Astrocyte of the cerebellum (primary cell): ENCODE measurements around the gene CDH4.

Experiments used
- DNase-seq: peaks from one replicate; pipeline ENCODE4 v3.0.0-alpha.2; 2011; ENCODE audit warnings: low read depth
- H3K4me3 ChIP-seq: 2 replicates; pipeline ENCODE4 v1.5.1; 2011; ENCODE audit warnings: mild to moderate bottlenecking, low read depth, low read length, moderate library complexity
- CTCF ChIP-seq: IDR thresholded peaks from 2 replicates; pipeline ENCODE4 v1.5.1; 2012; ENCODE audit warnings: low read length, low read depth, moderate library complexity, mild to moderate bottlenecking; ENCODE audit errors: missing control alignments
- in situ Hi-C: cut with HindIII; loops from 2 replicates; pipeline ENCODE4 v1.10.0; 2017; ENCODE audit warnings: low sequenced_read_pairs

CDH4 gene

GRCh38 chr20:61579908-61580307 is 327.8 kb downstream of the CDH4 start:
- in situ Hi-C loops = no loop called here
- no peak for TF ChIP-seq CTCF
- no peak overlapping the region for H3K4me3 ChIP-seq
- no peak for DNase-seq

GRCh38 chr20:61580958-61581824 is 329.1 kb downstream of the CDH4 start:
- DNase-seq = no peak
- TF ChIP-seq CTCF = no peak
- in situ Hi-C loops = no loop called here
- H3K4me3 ChIP-seq = no peak overlapping the region

GRCh38 chr20:61581825-61582188 is 329.7 kb downstream of the CDH4 start:
- DNase-seq = no peak
- in situ Hi-C loops = no loop called here
- no peak overlapping the region for H3K4me3 ChIP-seq
- TF ChIP-seq CTCF = no peak

GRCh38 chr20:61582196-61582923 is 330.3 kb downstream of the CDH4 start:
- in situ Hi-C loops = no loop called here
- no peak overlapping the region for H3K4me3 ChIP-seq
- no peak for TF ChIP-seq CTCF
- no peak for DNase-seq

GRCh38 chr20:61583356-61583755 is 331.3 kb downstream of the CDH4 start:
- TF ChIP-seq CTCF = no peak
- no peak for DNase-seq
- in situ Hi-C loops = no loop called here
- H3K4me3 ChIP-seq = no peak overlapping the region

GRCh38 chr20:61584851-61585250 is 332.8 kb downstream of the CDH4 start:
- no peak for TF ChIP-seq CTCF
- in situ Hi-C loops = no loop called here
- no peak overlapping the region for H3K4me3 ChIP-seq
- no peak for DNase-seq
